Panc1 (cell line): ENCODE data around the gene ZNF282.

Experiments
- POLR2AphosphoS5 ChIP-seq: IDR thresholded peaks from 2 replicates; pipeline ENCODE4 v1.6.1; 2012; ENCODE audit warnings: mild to moderate bottlenecking, low read depth, low read length, moderate library complexity
- TF ChIP-seq, protein P1 (sequence below): fragments of 450-650 bp; IDR thresholded peaks from 2 replicates; pipeline ENCODE4 v1.5.1; 2017; ENCODE audit warnings: mild to moderate bottlenecking
- TF ChIP-seq, protein P2 (sequence below), 2 experiments: IDR thresholded peaks; 2 replicates each; pipeline ENCODE4 v1.6.1; 2011 to 2012; ENCODE audit warnings: low read depth in 2 of 2, control low read depth in 1 of 2, low read length in 1 of 2, mild to moderate bottlenecking in 1 of 2, moderate library complexity in 1 of 2; ENCODE audit not compliant: insufficient read depth in 1 of 2

DNA sequence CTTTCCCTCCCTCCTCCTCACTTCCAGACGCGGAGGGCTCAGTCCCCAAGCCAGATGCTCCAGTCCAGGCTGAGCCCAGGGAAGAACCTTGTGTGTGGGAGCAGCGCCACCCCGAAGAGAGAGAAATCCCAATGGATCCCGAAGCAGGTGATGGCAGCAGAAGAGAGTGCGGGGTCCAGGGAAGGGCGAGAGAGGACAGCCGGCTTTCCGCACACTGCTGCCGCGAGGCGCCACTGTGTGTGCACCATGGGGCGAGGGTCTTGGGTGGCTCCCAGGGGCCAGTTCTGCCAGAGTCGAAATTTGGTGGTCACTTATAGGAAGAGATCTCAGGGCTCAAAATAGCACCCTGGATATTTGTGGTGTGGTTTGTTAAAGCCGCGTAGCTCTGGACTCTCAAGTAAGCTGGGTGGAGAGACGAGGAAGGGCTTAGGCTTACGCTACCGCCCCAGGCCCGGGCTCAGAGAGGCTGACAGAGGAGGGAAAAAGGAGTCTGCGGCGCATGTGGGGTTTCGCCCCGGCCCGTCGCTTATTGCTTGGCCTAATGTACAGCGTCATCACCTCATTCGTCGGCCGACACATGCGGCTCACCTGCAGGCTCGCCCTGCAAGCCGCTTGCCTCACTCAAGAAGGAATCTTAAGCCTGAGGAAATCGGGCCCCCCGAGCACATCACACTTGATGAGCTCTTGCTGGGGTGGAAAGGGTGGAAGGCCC lies 12.1 kb downstream of the ZNF282 start:
- TF ChIP-seq POLR2AphosphoS5 = no peak
- TF ChIP-seq, protein P1, sequence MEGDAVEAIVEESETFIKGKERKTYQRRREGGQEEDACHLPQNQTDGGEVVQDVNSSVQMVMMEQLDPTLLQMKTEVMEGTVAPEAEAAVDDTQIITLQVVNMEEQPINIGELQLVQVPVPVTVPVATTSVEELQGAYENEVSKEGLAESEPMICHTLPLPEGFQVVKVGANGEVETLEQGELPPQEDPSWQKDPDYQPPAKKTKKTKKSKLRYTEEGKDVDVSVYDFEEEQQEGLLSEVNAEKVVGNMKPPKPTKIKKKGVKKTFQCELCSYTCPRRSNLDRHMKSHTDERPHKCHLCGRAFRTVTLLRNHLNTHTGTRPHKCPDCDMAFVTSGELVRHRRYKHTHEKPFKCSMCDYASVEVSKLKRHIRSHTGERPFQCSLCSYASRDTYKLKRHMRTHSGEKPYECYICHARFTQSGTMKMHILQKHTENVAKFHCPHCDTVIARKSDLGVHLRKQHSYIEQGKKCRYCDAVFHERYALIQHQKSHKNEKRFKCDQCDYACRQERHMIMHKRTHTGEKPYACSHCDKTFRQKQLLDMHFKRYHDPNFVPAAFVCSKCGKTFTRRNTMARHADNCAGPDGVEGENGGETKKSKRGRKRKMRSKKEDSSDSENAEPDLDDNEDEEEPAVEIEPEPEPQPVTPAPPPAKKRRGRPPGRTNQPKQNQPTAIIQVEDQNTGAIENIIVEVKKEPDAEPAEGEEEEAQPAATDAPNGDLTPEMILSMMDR = no peak
- TF ChIP-seq, protein P2, sequence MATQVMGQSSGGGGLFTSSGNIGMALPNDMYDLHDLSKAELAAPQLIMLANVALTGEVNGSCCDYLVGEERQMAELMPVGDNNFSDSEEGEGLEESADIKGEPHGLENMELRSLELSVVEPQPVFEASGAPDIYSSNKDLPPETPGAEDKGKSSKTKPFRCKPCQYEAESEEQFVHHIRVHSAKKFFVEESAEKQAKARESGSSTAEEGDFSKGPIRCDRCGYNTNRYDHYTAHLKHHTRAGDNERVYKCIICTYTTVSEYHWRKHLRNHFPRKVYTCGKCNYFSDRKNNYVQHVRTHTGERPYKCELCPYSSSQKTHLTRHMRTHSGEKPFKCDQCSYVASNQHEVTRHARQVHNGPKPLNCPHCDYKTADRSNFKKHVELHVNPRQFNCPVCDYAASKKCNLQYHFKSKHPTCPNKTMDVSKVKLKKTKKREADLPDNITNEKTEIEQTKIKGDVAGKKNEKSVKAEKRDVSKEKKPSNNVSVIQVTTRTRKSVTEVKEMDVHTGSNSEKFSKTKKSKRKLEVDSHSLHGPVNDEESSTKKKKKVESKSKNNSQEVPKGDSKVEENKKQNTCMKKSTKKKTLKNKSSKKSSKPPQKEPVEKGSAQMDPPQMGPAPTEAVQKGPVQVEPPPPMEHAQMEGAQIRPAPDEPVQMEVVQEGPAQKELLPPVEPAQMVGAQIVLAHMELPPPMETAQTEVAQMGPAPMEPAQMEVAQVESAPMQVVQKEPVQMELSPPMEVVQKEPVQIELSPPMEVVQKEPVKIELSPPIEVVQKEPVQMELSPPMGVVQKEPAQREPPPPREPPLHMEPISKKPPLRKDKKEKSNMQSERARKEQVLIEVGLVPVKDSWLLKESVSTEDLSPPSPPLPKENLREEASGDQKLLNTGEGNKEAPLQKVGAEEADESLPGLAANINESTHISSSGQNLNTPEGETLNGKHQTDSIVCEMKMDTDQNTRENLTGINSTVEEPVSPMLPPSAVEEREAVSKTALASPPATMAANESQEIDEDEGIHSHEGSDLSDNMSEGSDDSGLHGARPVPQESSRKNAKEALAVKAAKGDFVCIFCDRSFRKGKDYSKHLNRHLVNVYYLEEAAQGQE (IDR thresholded peaks at IDR 0.05; ENCODE audit: insufficient read depth in 1 of 2, low read depth in 2 of 2, low read length in 1 of 2) = no peak
